HTR-8/SVneo (cell line): ENCODE results near the gene AMBN.
"Not testable (repeated sequence)": the region's sequence is repeated elsewhere in the genome, so short reads cannot be mapped to it uniquely, and the experiment has no call there.

ENCODE experiments used
- DNase-seq: peaks from one replicate; pipeline ENCODE4 v3.0.0; 2011; ENCODE audit warnings: low spot score, mixed read lengths; ENCODE audit not compliant: insufficient read length
- FAIRE-seq: peaks from 2 replicates; lab custom pipeline; 2011; peaks lifted over from hg19 to GRCh38; lab: Jason Lieb, UNC

AMBN gene

GRCh38 chr4:70607334-70607853 lies 15.3 kb downstream of the AMBN start:
- DNase-seq (no peak), FAIRE-seq (no peak)

DNA sequence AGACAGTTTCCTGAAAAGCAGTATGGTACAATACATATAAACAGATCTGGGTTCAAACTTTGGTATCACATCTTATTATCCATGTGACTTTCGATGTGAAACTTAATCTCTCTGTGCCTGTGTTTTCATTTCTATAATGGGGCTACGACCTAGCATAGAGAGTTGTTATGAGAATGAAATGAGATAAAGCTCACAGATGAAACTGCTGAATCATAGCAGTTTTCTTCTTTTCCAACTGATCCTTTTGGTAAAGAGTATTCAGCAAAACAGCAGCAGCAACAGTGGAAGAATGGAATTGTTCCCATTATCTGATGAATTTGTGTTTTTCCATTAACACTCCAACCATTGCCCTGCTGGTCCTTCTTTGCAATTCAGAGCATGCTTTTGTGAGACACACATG lies 16.3 kb downstream of the AMBN start:
- FAIRE-seq = no peak

GRCh38 chr4:70613306-70614183 lies 21.5 kb downstream of the AMBN start:
- FAIRE-seq (no peak), DNase-seq (no peak)

More for the DNA sequence above, 16.3 kb downstream of the AMBN start:
- DNase-seq = no peak

DNA sequence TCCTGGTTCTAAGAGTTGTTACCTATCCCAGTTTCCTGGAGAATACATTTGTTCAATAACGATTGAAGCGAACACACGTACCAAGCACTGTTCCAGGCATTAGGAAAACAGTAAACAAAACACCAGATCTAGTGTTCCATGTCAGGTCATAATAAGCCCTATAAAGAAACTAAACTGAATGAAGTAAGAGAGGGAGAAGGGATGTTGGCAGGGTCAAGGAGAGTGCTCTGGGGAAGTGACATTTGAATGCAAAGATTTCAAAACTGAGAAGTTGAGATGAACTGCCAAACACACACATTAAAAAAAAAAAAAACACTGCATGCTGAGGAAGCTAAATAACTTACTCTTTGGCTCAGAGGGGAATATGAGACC lies 22.1 kb downstream of the AMBN start:
- DNase-seq (no peak), FAIRE-seq (no peak)

DNA sequence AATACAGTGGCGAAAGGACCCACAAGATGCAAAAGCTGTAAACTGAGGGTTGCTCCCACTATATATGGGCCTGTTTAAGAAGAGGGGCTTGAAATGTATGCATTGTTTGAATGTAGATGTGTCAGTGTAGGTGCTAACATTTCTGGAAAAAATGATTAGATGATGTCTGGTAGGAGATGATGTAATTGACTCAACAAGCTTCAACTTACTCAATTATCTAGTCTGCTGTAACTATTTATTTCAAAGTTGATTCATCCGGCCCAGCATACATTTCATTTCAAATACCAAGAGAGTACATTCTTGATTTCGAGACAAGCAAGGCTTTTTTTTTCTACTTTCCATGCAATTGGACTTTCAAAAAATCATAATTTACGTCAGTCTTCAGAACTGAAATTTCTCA lies 27.2 kb downstream of the AMBN start:
- no peak for FAIRE-seq
- DNase-seq = no peak

GRCh38 chr4:70619778-70620177 lies 27.7 kb downstream of the AMBN start:
- FAIRE-seq (no peak), DNase-seq (no peak)

DNA sequence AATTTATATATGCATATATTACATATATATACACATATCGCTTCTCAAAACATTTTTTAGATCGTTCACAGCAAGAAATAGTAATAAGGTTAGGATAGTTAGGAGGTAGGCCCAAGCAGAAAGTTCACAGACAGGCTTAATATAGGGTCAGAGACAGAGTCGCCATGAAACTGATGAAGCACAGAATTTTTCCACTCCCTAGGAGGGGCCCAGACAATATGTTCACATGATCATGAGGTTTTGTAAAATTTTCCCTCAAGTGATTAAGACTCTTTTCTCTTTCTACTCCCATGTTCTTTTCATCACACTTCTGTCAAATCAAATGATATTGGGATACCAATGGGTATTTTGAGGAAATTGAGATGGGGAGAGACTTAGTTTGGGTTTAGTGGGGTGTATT lies 31.3 kb downstream of the AMBN start:
- FAIRE-seq (no peak), DNase-seq (no peak)

DNA sequence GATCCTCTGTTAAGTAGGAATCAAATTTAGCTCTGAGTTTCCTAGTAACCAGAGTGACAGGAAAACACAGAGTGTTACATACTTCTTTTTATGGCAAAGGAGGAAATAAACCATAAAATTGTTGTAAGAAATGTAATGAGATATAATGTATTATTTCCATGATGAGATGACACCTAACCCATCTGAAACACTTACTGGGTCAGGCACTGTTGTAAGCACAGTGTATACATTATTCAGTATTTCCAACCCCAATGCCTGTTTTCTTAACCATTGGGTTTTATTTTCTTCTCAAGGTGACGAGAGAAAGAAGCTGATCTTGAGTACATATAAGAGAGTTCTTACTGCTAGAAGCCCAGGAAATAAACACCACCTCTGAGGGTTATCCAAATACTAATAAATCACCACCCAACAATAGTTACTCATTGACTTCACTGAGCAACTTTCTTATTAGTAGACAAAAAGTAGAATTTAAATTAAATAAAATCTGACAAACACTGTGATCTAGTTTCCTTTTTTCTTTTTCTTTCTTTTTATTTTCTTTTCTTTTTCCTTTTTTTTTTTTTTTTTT lies 32.3 kb downstream of the AMBN start:
- DNase-seq = no peak
- FAIRE-seq = no peak

GRCh38 chr4:70627620-70628019 lies 35.6 kb downstream of the AMBN start:
- FAIRE-seq (no peak), DNase-seq (no peak)

GRCh38 chr4:70628444-70628843 lies 36.4 kb downstream of the AMBN start, which contains the start of gene ENAM:
Gene ENAM (plus strand): TSS chr4:70628744. CDS start chr4:70629501, 757 bp downstream.
- DNase-seq (no peak), FAIRE-seq (no peak)

DNA sequence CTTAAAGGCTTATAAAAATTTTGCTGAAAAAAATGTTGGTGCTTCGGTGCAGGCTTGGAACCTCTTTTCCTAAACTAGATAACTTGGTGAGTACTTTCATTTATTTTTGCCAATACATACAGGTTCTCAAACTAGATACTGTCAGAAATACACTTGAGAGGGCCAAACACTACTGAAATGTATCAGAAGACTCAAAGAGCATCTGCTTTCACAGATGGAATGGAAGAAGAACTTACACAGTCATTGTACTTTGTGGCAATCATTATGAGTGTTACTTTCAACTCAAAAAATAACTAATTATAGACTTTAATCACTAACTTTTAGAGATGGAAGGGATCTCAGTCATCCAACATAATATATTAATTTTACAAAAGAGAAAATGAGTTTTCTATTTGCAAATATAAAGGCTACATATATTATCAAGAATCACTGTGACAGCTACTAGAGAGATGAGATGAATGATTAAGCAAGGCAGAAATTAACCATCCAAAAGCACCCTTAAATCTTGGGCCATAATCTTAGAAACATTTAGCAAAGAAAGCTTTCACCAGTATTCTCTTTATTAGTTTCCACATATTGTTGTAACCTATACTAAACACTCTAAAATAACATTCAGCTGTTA lies 37.5 kb downstream of the AMBN start:
- no peak for FAIRE-seq
- no peak for DNase-seq

GRCh38 chr4:70630162-70630561 lies 38.1 kb downstream of the AMBN start:
- DNase-seq (no peak), FAIRE-seq (no peak)

DNA sequence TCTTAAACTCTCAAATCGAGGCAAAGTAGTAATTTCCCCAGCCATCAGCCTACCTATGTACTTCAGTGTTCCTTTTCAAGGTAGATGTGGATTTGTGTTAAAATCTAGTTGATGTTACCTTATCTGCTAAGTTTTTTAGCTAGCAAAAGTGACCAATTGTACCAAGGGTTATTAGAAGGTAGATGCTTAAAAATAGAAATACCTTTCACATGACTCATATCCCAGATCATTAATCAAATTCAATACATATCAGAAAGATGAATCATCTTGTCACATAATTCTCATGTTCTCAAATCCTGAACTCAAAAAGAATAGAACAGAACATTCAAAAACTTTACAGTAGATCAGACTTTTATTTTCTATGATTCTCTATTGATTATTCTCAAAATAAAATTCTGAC lies 40.0 kb downstream of the AMBN start:
- DNase-seq = no peak
- FAIRE-seq = no peak

- no peak for FAIRE-seq
Observed at GRCh38 chr4:70634482-70634881, 42.4 kb downstream of the AMBN start.

DNA sequence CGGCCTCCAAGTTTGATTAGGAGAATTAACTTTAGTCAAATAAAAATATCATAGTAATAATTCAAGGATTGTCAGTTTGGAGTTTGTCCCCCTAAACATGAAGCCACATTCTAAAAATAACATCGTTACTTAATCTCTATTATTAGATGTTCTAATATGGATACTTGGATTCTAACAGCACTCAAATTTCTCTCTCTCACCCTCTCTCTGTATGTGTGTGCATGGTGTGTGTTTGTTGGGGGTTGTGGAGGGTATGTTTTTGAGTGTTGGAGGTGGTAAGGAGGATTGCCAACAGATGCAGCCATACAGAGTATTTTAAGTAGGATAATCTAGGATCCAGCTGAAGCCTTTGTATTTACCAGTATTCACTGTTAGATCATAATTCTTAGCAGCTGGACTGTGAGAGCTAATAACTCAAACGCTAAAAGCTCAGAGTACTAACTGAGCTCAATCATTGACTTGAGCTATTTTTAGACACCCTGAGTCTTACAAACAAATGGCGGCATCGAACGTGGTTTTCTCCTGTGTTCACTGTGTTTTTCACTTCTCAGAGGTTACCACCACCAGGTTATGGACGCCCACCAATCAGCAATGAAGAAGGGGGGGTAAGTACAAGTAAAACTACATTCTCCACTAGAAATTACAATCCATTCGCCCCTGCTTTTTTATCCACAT lies 45.3 kb downstream of the AMBN start:
- no peak for DNase-seq
- FAIRE-seq = no peak

More at GRCh38 chr4:70634482-70634881, 42.4 kb downstream of the AMBN start:
- no peak for DNase-seq

GRCh38 chr4:70640192-70640591 lies 48.1 kb downstream of the AMBN start:
- DNase-seq (no peak), FAIRE-seq (no peak)

DNA sequence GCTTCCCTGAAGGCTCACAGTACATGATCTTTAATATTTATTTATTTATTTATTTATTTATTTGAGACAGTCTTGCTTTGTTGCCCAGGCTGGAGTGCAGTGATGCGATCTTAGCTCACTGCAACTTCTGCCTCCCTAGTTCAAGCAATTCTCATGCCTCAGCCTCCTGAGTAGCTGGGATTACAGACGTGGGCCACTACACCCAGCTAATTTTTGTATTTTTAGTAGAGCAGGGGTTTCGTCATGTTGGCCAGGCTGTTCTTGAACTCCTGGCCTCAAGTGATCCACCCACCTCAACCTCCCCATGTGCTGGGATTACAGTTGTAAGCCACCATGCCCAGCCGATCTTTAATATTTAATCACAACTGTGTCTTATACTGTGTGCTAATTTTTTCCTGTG lies 58.7 kb downstream of the AMBN start:
- not testable (repeated sequence) for FAIRE-seq, DNase-seq

DNA sequence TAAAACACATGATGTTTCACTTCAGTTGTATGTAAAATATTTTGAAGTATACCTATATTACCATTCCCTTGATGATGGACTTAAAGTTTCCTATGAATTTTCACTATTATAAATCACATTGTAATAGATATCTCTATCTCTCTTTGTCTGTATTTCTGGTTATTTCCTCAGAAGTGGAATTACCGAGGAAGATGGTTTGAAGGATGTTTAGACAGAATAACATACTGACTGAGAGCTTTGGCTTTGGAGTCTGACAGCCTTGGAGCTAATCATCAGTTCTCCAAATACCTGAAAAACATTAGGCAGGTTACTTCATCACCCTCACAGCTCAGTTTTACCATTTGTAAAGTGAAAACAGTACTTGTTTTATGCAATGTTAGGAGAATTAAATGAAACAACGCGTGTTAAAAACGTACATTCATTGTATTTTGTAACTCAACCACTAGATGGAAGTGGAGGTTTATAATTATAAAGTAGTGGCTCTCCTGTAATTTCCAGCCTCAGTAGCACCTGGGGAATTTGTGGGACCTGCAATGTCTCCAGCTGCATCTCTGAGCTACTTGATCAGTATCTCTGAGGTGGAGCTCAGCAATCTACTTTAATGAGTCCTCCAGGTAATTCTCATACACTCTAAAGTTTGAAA lies 59.9 kb downstream of the AMBN start:
- FAIRE-seq = no peak
- peak; percentile 40 for DNase-seq

- FAIRE-seq = no peak
Observed at GRCh38 chr4:70654605-70655011, 62.6 kb downstream of the AMBN start.

More at GRCh38 chr4:70654605-70655011, 62.6 kb downstream of the AMBN start:
- DNase-seq = no peak
